GM13976 (cell line): ENCODE measurements around the gene COX19.

ENCODE experiments used
- DNase-seq: peaks from one replicate; pipeline ENCODE4 v3.0.0; 2012; ENCODE audit warnings: low spot score
- CTCF ChIP-seq: IDR thresholded peaks from 2 replicates; pipeline ENCODE4 v1.5.1; 2012; ENCODE audit warnings: borderline replicate concordance, mild to moderate bottlenecking; ENCODE audit not compliant: insufficient read depth; ENCODE audit errors: extremely low read depth, missing control alignments, control extremely low read depth
- in situ Hi-C: fragments of 300-500 bp; cut with MboI; formaldehyde crosslinking; loops from one replicate; pipeline ENCODE4 v1.12.0; 2022; ENCODE audit warnings: low sequenced_read_pairs, mixed read lengths, inconsistent platforms; ENCODE audit not compliant: unreplicated experiment

Gene COX19

GRCh38 chr7:1020849-1021251 is 45.5 kb upstream of the COX19 start:
- in situ Hi-C loops = no loop called here
- no peak for TF ChIP-seq CTCF
- DNase-seq = no peak

- DNase-seq = no peak
- TF ChIP-seq CTCF = no peak
- in situ Hi-C loops = no loop called here
These were observed 44.7 kb upstream of the COX19 start for GRCh38 chr7:1019789-1020610.

- TF ChIP-seq CTCF = no peak
- in situ Hi-C loops = no loop called here
- no peak for DNase-seq
These were observed 44.0 kb upstream of the COX19 start for GRCh38 chr7:1019255-1019785.

GRCh38 chr7:1018334-1018695 is 43.0 kb upstream of the COX19 start:
- DNase-seq = no peak
- in situ Hi-C loops = no loop called here
- no peak for TF ChIP-seq CTCF

- in situ Hi-C loops = no loop called here
- no peak for DNase-seq
- TF ChIP-seq CTCF = no peak
These were observed 42.4 kb upstream of the COX19 start for GRCh38 chr7:1017586-1018333.

GRCh38 chr7:1016577-1017531 is 41.5 kb upstream of the COX19 start:
- in situ Hi-C loops = no loop called here
- no peak for DNase-seq
- TF ChIP-seq CTCF = no peak
